22Rv1 (cell line): ENCODE measurements around the gene NOS1AP.

Experiments used
- H3K27ac ChIP-seq: fragments of 450-650 bp; 2 replicates; pipeline ENCODE4 v1.5.1; 2017
- CTCF ChIP-seq: fragments of 450-650 bp; IDR thresholded peaks from 2 replicates; pipeline ENCODE4 v1.5.1; 2017; ENCODE audit warnings: mild to moderate bottlenecking
- ZFX ChIP-seq: fragments of 450-650 bp; IDR thresholded peaks from 2 replicates; pipeline ENCODE4 v1.6.1; 2017; ENCODE audit warnings: antibody characterized with exemption, borderline replicate concordance

Gene NOS1AP

GRCh38 chr1:162250004-162250730 is 180.7 kb downstream of the NOS1AP start:
- TF ChIP-seq CTCF: no peak
- TF ChIP-seq ZFX: no peak
- no peak overlapping the region for H3K27ac ChIP-seq

GRCh38 chr1:162251102-162251501 is 181.6 kb downstream of the NOS1AP start:
- no peak overlapping the region for H3K27ac ChIP-seq
- TF ChIP-seq CTCF (no peak), ZFX (no peak)

- H3K27ac ChIP-seq: no peak overlapping the region
- no peak for TF ChIP-seq ZFX
- no peak for TF ChIP-seq CTCF
Observed at GRCh38 chr1:162252214-162252613, 182.7 kb downstream of the NOS1AP start.

GRCh38 chr1:162253790-162254189 is 184.3 kb downstream of the NOS1AP start:
- TF ChIP-seq ZFX (no peak), CTCF (no peak)
- no peak overlapping the region for H3K27ac ChIP-seq

GRCh38 chr1:162256287-162256686 is 186.8 kb downstream of the NOS1AP start:
- no peak overlapping the region for H3K27ac ChIP-seq
- TF ChIP-seq CTCF (no peak), ZFX (no peak)

GRCh38 chr1:162258394-162258793 is 188.9 kb downstream of the NOS1AP start:
- TF ChIP-seq ZFX (no peak), CTCF (no peak)
- no peak overlapping the region for H3K27ac ChIP-seq

GRCh38 chr1:162259894-162260455 is 190.5 kb downstream of the NOS1AP start:
- TF ChIP-seq CTCF: no peak
- no peak for TF ChIP-seq ZFX
- no peak overlapping the region for H3K27ac ChIP-seq
